Activated T-helper 1 cell treated with anti-CD3 and anti-CD28 coated beads, Interleukin-12 subunit alpha, Interleukin-12 subunit beta, Interleukin-2, Interleukin-4 antibody, amounts not matched to agents 30 ng/mL and 10 ng/mL and 1 ng/mL, durations not matched to agents 14 hours and 24 hours and 36 hours (primary cell): ENCODE data around the gene CARD9. TPM values are rescaled to one million over a fixed set of nuclear protein-coding genes. Genes with fewer than 3 reads are reported as not detected.
A peak's percentile ranks its signal among the peaks of the same experiment; 100 is the strongest.

Experiments
- DNase-seq: peaks from one replicate; pipeline ENCODE4 v3.0.0; 2021; ENCODE audit warnings: low spot score
- H3K27ac Mint-ChIP-seq: one replicate; pipeline ENCODE4 v1.8.0; 2021; ENCODE audit warnings: mild to moderate bottlenecking, mixed read lengths
- H3K27me3 Mint-ChIP-seq: one replicate; pipeline ENCODE4 v1.8.0; 2022; ENCODE audit warnings: mild to moderate bottlenecking, moderate library complexity, mixed read lengths; ENCODE audit not compliant: insufficient read depth
- H3K36me3 Mint-ChIP-seq: one replicate; pipeline ENCODE4 v1.8.0; 2021; ENCODE audit warnings: low read depth, mixed read lengths
- H3K4me1 Mint-ChIP-seq: one replicate; pipeline ENCODE4 v1.8.0; 2021; ENCODE audit warnings: low read depth, mixed read lengths
- H3K4me3 Mint-ChIP-seq: one replicate; pipeline ENCODE4 v1.8.0; 2021; ENCODE audit warnings: mild to moderate bottlenecking, moderate library complexity, mixed read lengths
- H3K9me3 Mint-ChIP-seq: one replicate; pipeline ENCODE4 v1.8.0; 2021; ENCODE audit warnings: mixed read lengths
- intact Hi-C: fragments of 100-400 bp; cut with micrococcal nuclease; formaldehyde crosslinking; loops from one replicate; pipeline ENCODE4 v1.15.1; 2024
- total RNA-seq: library from RNA; stranded (reverse); gene quantifications from 2 replicates; pipeline ENCODE4 v1.2.3, GENCODE V29; 2022

The CARD9 gene
- total RNA-seq, 1 donor from 2014 or later: 7.1 TPM

GRCh38 chr9:136386018-136386417 lies 12.5 kb upstream of the CARD9 start:
- Mint-ChIP-seq H3K27me3 (no peaks in the 10 kb centered on the region), H3K4me1 (peaks cover 18% of the 10 kb centered on the region), H3K36me3 (peaks cover 46% of the 10 kb centered on the region), H3K27ac (no peak overlapping the region), H3K9me3 (no peaks in the 10 kb centered on the region), H3K4me3 (no peak overlapping the region)
- DNase-seq: no peak
- intact Hi-C loops: no loop called here

GRCh38 chr9:136385015-136385414 lies 11.5 kb upstream of the CARD9 start:
- peak overlapping the region; percentile 67 for H3K27ac Mint-ChIP-seq
- peaks cover 46% of the 10 kb centered on the region for H3K36me3 Mint-ChIP-seq
- intact Hi-C loops: loop anchor here (1.0 kb wide), 1 partner anchor 15 kb away; the partner anchor contains the start of gene SNAPC4
- DNase-seq: peak; percentile 46
- no peaks in the 10 kb centered on the region for H3K9me3 Mint-ChIP-seq
- H3K4me3 Mint-ChIP-seq: no peak overlapping the region
- H3K27me3 Mint-ChIP-seq: no peaks in the 10 kb centered on the region
- peaks cover 18% of the 10 kb centered on the region for H3K4me1 Mint-ChIP-seq

GRCh38 chr9:136383436-136383835 lies 10.0 kb upstream of the CARD9 start:
- H3K27me3 Mint-ChIP-seq: no peaks in the 10 kb centered on the region
- H3K27ac Mint-ChIP-seq: no peak overlapping the region
- H3K4me3 Mint-ChIP-seq: no peak overlapping the region
- H3K36me3 Mint-ChIP-seq: peaks cover 36% of the 10 kb centered on the region
- peaks cover 18% of the 10 kb centered on the region for H3K4me1 Mint-ChIP-seq
- DNase-seq: no peak
- H3K9me3 Mint-ChIP-seq: no peaks in the 10 kb centered on the region
- intact Hi-C loops: no loop called here

GRCh38 chr9:136381966-136382513 lies 8.6 kb upstream of the CARD9 start:
- H3K4me1 Mint-ChIP-seq: peaks cover 18% of the 10 kb centered on the region
- H3K36me3 Mint-ChIP-seq: peaks cover 28% of the 10 kb centered on the region
- no peaks in the 10 kb centered on the region for H3K27me3 Mint-ChIP-seq
- no peaks in the 10 kb centered on the region for H3K9me3 Mint-ChIP-seq
- DNase-seq: no peak
- H3K4me3 Mint-ChIP-seq: no peak overlapping the region
- intact Hi-C loops: no loop called here
- H3K27ac Mint-ChIP-seq: no peak overlapping the region

DNA sequence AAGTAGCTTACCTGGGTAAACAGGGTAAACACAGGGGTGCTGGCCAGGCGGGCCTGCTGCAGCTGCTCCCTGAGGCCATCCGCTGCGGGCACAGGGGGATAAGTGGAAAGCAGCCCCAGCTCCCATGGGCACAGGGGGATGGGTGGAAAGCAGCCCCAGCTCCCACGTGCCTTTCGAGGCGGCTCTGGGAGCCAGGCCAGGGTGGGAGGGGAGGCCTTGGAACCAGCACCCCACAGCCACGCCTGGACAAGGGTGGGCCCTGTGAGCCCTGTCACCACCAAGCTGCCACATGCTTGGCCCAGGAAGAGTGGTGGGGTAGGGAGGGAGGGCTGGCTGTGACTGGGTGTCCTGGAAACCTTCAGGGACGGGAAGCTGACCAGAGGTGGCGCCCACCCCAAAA lies 7.8 kb upstream of the CARD9 start:
- Mint-ChIP-seq H3K36me3 (peaks cover 24% of the 10 kb centered on the region), H3K9me3 (no peaks in the 10 kb centered on the region), H3K27me3 (no peaks in the 10 kb centered on the region), H3K4me3 (no peak overlapping the region), H3K4me1 (peaks cover 18% of the 10 kb centered on the region), H3K27ac (no peak overlapping the region)
- intact Hi-C loops: no loop called here
- no peak for DNase-seq

GRCh38 chr9:136380381-136380780 lies 6.9 kb upstream of the CARD9 start:
- intact Hi-C loops: no loop called here
- no peak overlapping the region for H3K4me3 Mint-ChIP-seq
- no peaks in the 10 kb centered on the region for H3K27me3 Mint-ChIP-seq
- H3K9me3 Mint-ChIP-seq: no peaks in the 10 kb centered on the region
- no peak for DNase-seq
- H3K27ac Mint-ChIP-seq: no peak overlapping the region
- peaks cover 10% of the 10 kb centered on the region for H3K4me1 Mint-ChIP-seq
- peaks cover 18% of the 10 kb centered on the region for H3K36me3 Mint-ChIP-seq

DNA sequence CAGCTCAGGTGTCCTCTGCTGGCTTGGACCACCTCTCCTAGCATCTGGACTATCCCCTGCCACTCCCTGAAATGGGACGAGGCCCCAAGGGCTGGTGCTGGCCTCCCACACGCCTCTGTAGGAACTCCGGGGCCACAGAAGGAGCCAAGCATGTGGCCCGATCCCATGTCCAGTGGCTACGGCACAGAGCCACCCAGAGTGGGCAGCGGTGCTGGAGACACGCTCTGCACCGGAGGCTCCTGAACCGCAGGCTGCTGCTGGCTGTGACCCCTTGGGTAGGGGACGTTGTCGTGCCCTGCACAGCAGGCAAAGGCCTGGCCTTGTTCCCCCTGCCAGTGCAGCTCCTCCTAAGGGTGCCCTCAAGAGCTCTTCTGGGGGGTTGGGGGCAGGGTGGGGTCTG lies 6.4 kb upstream of the CARD9 start:
- no peaks in the 10 kb centered on the region for H3K9me3 Mint-ChIP-seq
- H3K4me3 Mint-ChIP-seq: no peak overlapping the region

DNA sequence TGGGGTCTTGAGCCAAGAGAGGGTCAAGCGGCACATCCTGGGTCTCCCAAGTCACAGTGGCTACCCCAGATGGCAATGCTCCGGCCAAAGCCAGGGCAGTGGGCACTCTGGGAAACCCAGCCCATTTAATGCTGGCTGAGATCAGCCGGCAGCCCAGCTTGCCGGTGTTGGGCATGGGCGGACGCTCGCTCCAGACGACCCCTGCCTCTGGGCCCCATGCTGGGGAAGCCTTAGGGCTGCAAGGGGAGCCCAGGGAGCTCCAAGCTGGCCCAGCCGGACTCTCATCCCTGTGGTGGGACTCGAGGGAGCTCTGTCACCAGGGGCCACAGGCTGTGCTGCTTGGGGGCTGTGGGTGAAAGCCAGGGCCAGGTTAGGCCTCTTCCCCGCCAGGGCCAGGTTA lies 5.9 kb upstream of the CARD9 start:
- no peak for DNase-seq
- Mint-ChIP-seq H3K4me3 (no peak overlapping the region), H3K36me3 (peaks cover 10% of the 10 kb centered on the region), H3K9me3 (no peaks in the 10 kb centered on the region), H3K4me1 (peaks cover under 1% of the 10 kb centered on the region), H3K27ac (no peak overlapping the region), H3K27me3 (no peaks in the 10 kb centered on the region)
- intact Hi-C loops: no loop called here

More for the DNA sequence above, 6.4 kb upstream of the CARD9 start:
- Mint-ChIP-seq H3K36me3 (peaks cover 14% of the 10 kb centered on the region), H3K27me3 (no peaks in the 10 kb centered on the region), H3K4me1 (peaks cover 6% of the 10 kb centered on the region), H3K27ac (no peak overlapping the region)
- intact Hi-C loops: no loop called here
- DNase-seq: no peak

GRCh38 chr9:136379003-136379287 lies 5.5 kb upstream of the CARD9 start:
- intact Hi-C loops: no loop called here
- Mint-ChIP-seq H3K36me3 (peaks cover 6% of the 10 kb centered on the region), H3K4me1 (no peaks in the 10 kb centered on the region), H3K27ac (no peak overlapping the region), H3K9me3 (no peaks in the 10 kb centered on the region), H3K27me3 (no peaks in the 10 kb centered on the region), H3K4me3 (no peak overlapping the region)
- DNase-seq: no peak

- Mint-ChIP-seq H3K36me3 (peaks cover 4% of the 10 kb centered on the region), H3K9me3 (no peaks in the 10 kb centered on the region), H3K4me1 (no peaks in the 10 kb centered on the region), H3K4me3 (no peak overlapping the region), H3K27me3 (no peaks in the 10 kb centered on the region), H3K27ac (no peak overlapping the region)
- intact Hi-C loops: no loop called here
- no peak for DNase-seq
Measured at GRCh38 chr9:136378170-136379002, 4.9 kb upstream of the CARD9 start.

DNA sequence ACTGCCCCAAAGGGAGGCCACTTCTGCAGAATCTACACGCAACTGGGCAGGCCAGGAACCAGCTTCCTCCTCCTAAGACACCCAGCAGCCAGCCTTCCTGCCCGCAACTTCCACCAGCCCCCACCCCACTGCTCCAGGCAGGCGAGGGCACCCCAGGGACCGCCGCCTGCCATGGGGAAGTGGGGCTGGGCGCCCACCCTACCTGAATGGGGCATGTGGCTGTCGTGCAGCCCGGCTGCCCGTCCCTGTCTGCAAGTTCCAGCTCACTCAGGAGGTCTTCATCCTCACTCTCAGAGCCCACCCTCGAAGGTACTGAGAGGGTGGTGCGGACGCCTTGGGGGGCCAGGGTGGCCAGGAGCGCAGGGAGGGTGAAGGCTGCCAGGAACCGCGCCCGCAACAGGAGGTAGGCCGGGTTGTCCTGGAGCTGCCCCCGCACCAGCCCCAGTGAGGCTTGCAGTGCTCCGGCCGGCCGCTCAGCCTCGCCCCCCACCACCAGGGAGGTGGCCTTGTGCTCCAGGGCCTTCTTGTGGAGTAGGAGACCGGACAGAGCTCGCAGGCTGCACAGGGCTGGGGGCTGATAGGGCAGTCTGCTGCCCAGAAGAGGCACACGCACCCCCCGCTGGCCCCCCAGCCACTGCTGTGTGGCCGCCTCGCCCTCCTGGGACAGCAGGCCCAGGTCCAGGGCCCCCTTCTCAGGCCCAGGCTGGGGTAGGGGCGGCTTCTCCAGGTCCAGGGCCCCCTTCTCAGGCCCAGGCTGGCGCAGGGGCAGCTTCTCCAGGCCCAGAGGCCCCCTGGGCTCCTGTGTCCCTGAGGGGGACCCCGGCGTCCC lies 4.1 kb upstream of the CARD9 start:
- no peaks in the 10 kb centered on the region for H3K4me1 Mint-ChIP-seq
- no peak for DNase-seq
- no peak overlapping the region for H3K27ac Mint-ChIP-seq
- no peaks in the 10 kb centered on the region for H3K27me3 Mint-ChIP-seq
- peaks cover 4% of the 10 kb centered on the region for H3K36me3 Mint-ChIP-seq
- intact Hi-C loops: no loop called here
- H3K9me3 Mint-ChIP-seq: no peaks in the 10 kb centered on the region
- H3K4me3 Mint-ChIP-seq: no peak overlapping the region

GRCh38 chr9:136376457-136376856 lies 3.0 kb upstream of the CARD9 start:
- intact Hi-C loops: no loop called here
- Mint-ChIP-seq H3K27ac (no peak overlapping the region), H3K4me1 (no peaks in the 10 kb centered on the region), H3K9me3 (no peaks in the 10 kb centered on the region), H3K27me3 (no peaks in the 10 kb centered on the region), H3K36me3 (peaks cover 3% of the 10 kb centered on the region), H3K4me3 (no peak overlapping the region)
- no peak for DNase-seq

DNA sequence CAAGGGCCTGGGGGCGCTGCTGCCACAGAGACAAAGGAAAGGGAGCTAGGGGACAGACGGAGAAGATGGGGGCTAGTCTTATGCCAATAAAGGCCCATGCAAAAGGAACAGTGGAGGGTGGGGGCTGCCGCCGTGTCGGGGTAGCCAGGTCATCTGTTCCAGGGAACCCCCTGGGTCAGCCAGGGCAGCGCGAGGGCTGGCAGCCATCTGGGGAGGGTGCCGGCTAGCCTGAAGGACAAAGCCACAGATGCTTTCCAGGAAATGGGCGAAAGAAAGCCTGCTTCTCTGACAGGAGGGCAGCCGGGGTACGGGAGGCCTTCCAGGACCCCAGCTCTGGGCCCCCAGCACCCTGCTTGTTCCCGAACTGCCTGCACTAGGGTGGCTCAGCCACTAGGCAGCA lies 1.6 kb upstream of the CARD9 start:
- H3K27me3 Mint-ChIP-seq: no peaks in the 10 kb centered on the region
- intact Hi-C loops: no loop called here
- no peak overlapping the region for H3K27ac Mint-ChIP-seq
- DNase-seq: no peak
- H3K4me3 Mint-ChIP-seq: no peak overlapping the region
- peaks cover 3% of the 10 kb centered on the region for H3K36me3 Mint-ChIP-seq
- no peaks in the 10 kb centered on the region for H3K4me1 Mint-ChIP-seq
- H3K9me3 Mint-ChIP-seq: no peaks in the 10 kb centered on the region
